ENCODE data around the gene VMP1. TPM values are rescaled to one million over a fixed set of nuclear protein-coding genes. Genes with fewer than 3 reads are reported as not detected.
"Not testable (repeated sequence)": the region's sequence is repeated elsewhere in the genome, so short reads cannot be mapped to it uniquely, and the experiment has no call there.

The VMP1 gene
- total and polyA plus RNA-seq, 2 donors (not counting 1 experiment from before 2014, with no cell fraction given), result 125 to 235 TPM

DNA sequence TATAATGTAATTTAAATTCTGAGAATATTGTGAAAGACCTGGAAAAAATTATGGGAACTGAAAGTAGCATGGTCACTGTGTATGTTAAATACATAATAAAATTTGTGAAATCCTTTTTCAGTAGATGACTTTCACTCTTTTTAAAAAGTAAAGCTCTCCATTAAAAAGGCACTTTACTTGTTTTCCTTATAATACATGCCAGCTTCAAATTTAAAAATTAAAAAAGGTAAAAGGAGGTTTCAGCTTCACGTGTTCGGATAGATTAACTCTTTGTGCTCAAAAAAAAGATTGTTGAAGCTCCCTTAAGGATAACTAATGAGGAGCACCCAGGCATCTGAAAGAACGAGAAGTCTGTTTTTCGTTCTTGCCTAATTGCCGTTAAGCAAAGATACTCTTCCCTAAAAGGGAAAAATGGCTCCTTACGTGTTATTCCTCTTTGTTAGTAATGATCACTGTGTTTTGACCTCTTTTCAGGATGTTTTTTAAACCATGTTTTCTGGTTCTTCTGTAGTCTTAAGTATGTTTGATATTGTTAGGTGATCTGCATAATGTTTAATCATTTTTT lies 97.5 kb downstream of the VMP1 start:
- Histone ChIP-seq H4K20me1 (ENCODE audit: control insufficient read depth, extremely low read depth, insufficient read depth, low read length) (no peaks in the 10 kb centered on the region), H3K4me2 (ENCODE audit: extremely low read depth, insufficient read depth, low read length) (peak overlapping the region; percentile 69), H3K9me3 (ENCODE audit: control insufficient read depth, insufficient read depth, low read depth, low read length) (no peaks in the 10 kb centered on the region), H3K9ac (ENCODE audit: insufficient read depth, low read length) (peak overlapping the region; percentile 46), H3K4me3 (replicated peaks in 1 of 4; ENCODE audit: control extremely low read depth in 1 of 4, insufficient read depth in 1 of 4, low read depth in 3 of 4, low read length in 4 of 4) (peak overlapping the region in 3 of 4 experiments; percentile 4 to 34 (median 21)), H3K4me1 (ENCODE audit: control insufficient read depth, extremely low read depth, insufficient read depth, low read length) (peaks cover 6% of the 10 kb centered on the region), H3K36me3 (ENCODE audit: control insufficient read depth, insufficient read depth, low read length) (no peaks in the 10 kb centered on the region), H3K79me2 (ENCODE audit: control insufficient read depth, insufficient read depth, low read length) (no peaks in the 10 kb centered on the region), H2AFZ (ENCODE audit: low read length) (peak overlapping the region; percentile 65), H3K27ac (ENCODE audit: insufficient read depth, low read length) (peak overlapping the region; percentile 90), H3K27me3 (ENCODE audit: control insufficient read depth, insufficient read depth, low read length) (no peaks in the 10 kb centered on the region)
- no peak for TF ChIP-seq EZH2 (IDR thresholded peaks at IDR 0.05; ENCODE audit: low read length, missing control alignments)
- TF ChIP-seq, protein P1, sequence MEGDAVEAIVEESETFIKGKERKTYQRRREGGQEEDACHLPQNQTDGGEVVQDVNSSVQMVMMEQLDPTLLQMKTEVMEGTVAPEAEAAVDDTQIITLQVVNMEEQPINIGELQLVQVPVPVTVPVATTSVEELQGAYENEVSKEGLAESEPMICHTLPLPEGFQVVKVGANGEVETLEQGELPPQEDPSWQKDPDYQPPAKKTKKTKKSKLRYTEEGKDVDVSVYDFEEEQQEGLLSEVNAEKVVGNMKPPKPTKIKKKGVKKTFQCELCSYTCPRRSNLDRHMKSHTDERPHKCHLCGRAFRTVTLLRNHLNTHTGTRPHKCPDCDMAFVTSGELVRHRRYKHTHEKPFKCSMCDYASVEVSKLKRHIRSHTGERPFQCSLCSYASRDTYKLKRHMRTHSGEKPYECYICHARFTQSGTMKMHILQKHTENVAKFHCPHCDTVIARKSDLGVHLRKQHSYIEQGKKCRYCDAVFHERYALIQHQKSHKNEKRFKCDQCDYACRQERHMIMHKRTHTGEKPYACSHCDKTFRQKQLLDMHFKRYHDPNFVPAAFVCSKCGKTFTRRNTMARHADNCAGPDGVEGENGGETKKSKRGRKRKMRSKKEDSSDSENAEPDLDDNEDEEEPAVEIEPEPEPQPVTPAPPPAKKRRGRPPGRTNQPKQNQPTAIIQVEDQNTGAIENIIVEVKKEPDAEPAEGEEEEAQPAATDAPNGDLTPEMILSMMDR (conservative IDR thresholded peaks at IDR 0.05 in 1 of 2, IDR thresholded peaks at IDR 0.05 in 1 of 2; ENCODE audit: low read depth in 1 of 2, low read length in 2 of 2), result no peak
- DNase-seq (ENCODE audit: low read depth in 2 of 2), result peak; percentile 40 to 61

DNA sequence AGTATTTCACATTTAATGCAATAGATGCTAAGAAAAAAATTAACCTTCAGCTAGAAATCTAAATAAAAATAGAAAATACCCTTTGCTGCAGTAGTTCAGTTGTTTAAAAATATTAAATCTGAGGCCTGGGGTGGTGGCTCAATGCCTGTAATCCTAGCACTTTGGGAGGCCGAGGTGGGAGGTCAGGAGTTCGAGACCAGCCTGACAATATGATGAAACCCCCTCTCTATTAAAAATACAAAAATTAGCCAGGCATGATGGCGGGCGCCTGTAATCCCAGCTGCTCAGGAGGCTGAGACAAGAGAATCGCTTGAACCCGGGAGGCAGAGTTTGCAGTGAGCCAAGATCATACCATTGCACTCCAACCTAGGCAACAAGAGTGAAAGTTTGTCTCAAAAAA lies 98.9 kb downstream of the VMP1 start:
- not testable (repeated sequence) for H3K4me2 ChIP-seq (ENCODE audit: extremely low read depth, insufficient read depth, low read length); H3K9ac ChIP-seq (ENCODE audit: insufficient read depth, low read length); H3K4me1 ChIP-seq (ENCODE audit: control insufficient read depth, extremely low read depth, insufficient read depth, low read length); H3K79me2 ChIP-seq (ENCODE audit: control insufficient read depth, insufficient read depth, low read length); H3K36me3 ChIP-seq (ENCODE audit: control insufficient read depth, insufficient read depth, low read length); DNase-seq (ENCODE audit: low read depth in 2 of 2); H3K27ac ChIP-seq (ENCODE audit: insufficient read depth, low read length); H3K27me3 ChIP-seq (ENCODE audit: control insufficient read depth, insufficient read depth, low read length); H2AFZ ChIP-seq (ENCODE audit: low read length); H3K4me3 ChIP-seq (replicated peaks in 1 of 4; ENCODE audit: control extremely low read depth in 1 of 4, insufficient read depth in 1 of 4, low read depth in 3 of 4, low read length in 4 of 4); H3K9me3 ChIP-seq (ENCODE audit: control insufficient read depth, insufficient read depth, low read depth, low read length); H4K20me1 ChIP-seq (ENCODE audit: control insufficient read depth, extremely low read depth, insufficient read depth, low read length)

DNA sequence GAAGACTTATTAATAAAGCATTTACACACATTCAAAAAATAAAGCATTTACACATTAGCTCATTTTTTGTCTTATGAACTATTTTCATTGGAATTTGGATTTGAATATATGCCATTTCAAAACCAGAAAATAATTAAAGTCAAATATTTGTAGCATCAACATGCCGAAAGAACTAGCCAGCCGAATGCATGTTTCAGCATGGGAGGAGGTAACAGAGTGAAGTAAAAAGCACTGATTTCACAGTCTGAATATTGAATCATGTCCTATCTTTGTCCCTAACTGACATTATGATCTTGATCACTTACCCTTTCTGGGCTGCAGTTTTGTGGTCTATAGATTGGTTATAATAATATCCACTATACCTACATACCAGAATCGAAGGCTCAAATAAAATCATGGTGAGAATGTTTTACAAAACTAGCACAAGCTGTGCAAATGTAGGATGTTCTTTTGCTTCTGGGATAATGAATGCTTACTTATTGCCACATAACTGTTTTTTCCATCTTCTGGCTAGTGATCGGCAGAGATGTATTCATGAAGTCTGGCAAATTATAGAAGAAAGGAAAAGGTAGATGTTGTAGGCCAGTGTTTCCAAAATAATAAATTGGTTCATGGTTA lies 100.5 kb downstream of the VMP1 start:
- DNase-seq (ENCODE audit: low read depth in 2 of 2), result peak in 1 of 2 donors; percentile 57
- H3K4me2 ChIP-seq (ENCODE audit: extremely low read depth, insufficient read depth, low read length), result peak overlapping the region; percentile 77
- H3K4me1 ChIP-seq (ENCODE audit: control insufficient read depth, extremely low read depth, insufficient read depth, low read length), result peaks cover 6% of the 10 kb centered on the region
- no peak overlapping the region for H2AFZ ChIP-seq (ENCODE audit: low read length)
- no peak for TF ChIP-seq EZH2 (IDR thresholded peaks at IDR 0.05; ENCODE audit: low read length, missing control alignments)
- TF ChIP-seq, protein P1 (conservative IDR thresholded peaks at IDR 0.05 in 1 of 2, IDR thresholded peaks at IDR 0.05 in 1 of 2; ENCODE audit: low read depth in 1 of 2, low read length in 2 of 2), result no peak
- H3K9me3 ChIP-seq (ENCODE audit: control insufficient read depth, insufficient read depth, low read depth, low read length), result no peaks in the 10 kb centered on the region
- no peak overlapping the region for H3K9ac ChIP-seq (ENCODE audit: insufficient read depth, low read length)
- H4K20me1 ChIP-seq (ENCODE audit: control insufficient read depth, extremely low read depth, insufficient read depth, low read length), result no peaks in the 10 kb centered on the region
- H3K4me3 ChIP-seq (replicated peaks in 1 of 4; ENCODE audit: control extremely low read depth in 1 of 4, insufficient read depth in 1 of 4, low read depth in 3 of 4, low read length in 4 of 4), result no peak overlapping the region
- no peaks in the 10 kb centered on the region for H3K79me2 ChIP-seq (ENCODE audit: control insufficient read depth, insufficient read depth, low read length)
- no peaks in the 10 kb centered on the region for H3K27me3 ChIP-seq (ENCODE audit: control insufficient read depth, insufficient read depth, low read length)
- peak overlapping the region; percentile 68 for H3K27ac ChIP-seq (ENCODE audit: insufficient read depth, low read length)
- no peaks in the 10 kb centered on the region for H3K36me3 ChIP-seq (ENCODE audit: control insufficient read depth, insufficient read depth, low read length)
